ENCODE measurements around the gene TNP1. TPM values are rescaled to one million over a fixed set of nuclear protein-coding genes. Genes with fewer than 3 reads are reported as not detected.

The TNP1 gene
- polyA plus RNA-seq, 3 donors = not detected

GRCh38 chr2:216901273-216901672 is 41.4 kb upstream of the TNP1 start:
- Mint-ChIP-seq H3K9me3 (peaks cover 5 to 19% (median 13%) of the 10 kb centered on the region in 7 donors), H3K4me1 (no peaks in the 10 kb centered on the region), H3K27me3 (ENCODE audit: low read depth in 3 of 3) (peaks cover 0 to 5% (median 3%) of the 10 kb centered on the region in 3 donors), H3K27ac (no peak overlapping the region), H3K36me3 (no peaks in the 10 kb centered on the region), H3K4me3 (no peak overlapping the region)
- Histone ChIP-seq H3K27me3 (ENCODE audit: control insufficient read depth in 2 of 2, insufficient read depth in 2 of 2, low read length in 2 of 2) (peaks cover 0 to 3% of the 10 kb centered on the region in 2 donors), H4K20me1 (ENCODE audit: insufficient read depth, low read length) (no peaks in the 10 kb centered on the region), H3K4me3 (replicated peaks in 1 of 3; ENCODE audit: low read depth in 2 of 3, low read length in 3 of 3) (no peak overlapping the region), H3K4me2 (replicated peaks; ENCODE audit: extremely low read depth, low read length, poor library complexity, severe bottlenecking) (no peak overlapping the region), H2AFZ (ENCODE audit: insufficient read depth, low read depth, low read length, poor library complexity, severe bottlenecking) (no peak overlapping the region), H3K36me3 (replicated peaks in 1 of 2; ENCODE audit: control insufficient read depth in 1 of 2, insufficient read depth in 2 of 2, low read length in 2 of 2) (no peaks in the 10 kb centered on the region), H3K79me2 (ENCODE audit: insufficient read depth, low read length) (no peaks in the 10 kb centered on the region), H3K9ac (ENCODE audit: insufficient read depth, low read length, poor library complexity, severe bottlenecking) (no peak overlapping the region), H3K27ac (ENCODE audit: low read depth in 1 of 2, low read length in 2 of 2) (no peak overlapping the region), H3K4me1 (ENCODE audit: control insufficient read depth in 1 of 2, insufficient read depth in 2 of 2, low read length in 2 of 2) (no peaks in the 10 kb centered on the region), H3K9me3 (replicated peaks in 1 of 2; ENCODE audit: control insufficient read depth in 1 of 2, insufficient read depth in 1 of 2, low read length in 2 of 2) (peaks cover 12 to 13% of the 10 kb centered on the region in 2 donors)
- intact Hi-C loops (cut with micrococcal nuclease) = no loop called here
- WGBS (ENCODE audit: insufficient coverage) = 82% methylated on average over 2 of the region's 2 CpGs
- DNase-seq = no peak
- TF ChIP-seq CTCF (IDR thresholded peaks at IDR 0.05) = no peak

- Histone ChIP-seq H3K79me2 (ENCODE audit: insufficient read depth, low read length) (no peaks in the 10 kb centered on the region), H4K20me1 (ENCODE audit: insufficient read depth, low read length) (no peaks in the 10 kb centered on the region), H2AFZ (ENCODE audit: insufficient read depth, low read depth, low read length, poor library complexity, severe bottlenecking) (no peak overlapping the region), H3K4me2 (replicated peaks; ENCODE audit: extremely low read depth, low read length, poor library complexity, severe bottlenecking) (no peak overlapping the region), H3K27me3 (ENCODE audit: control insufficient read depth in 2 of 2, insufficient read depth in 2 of 2, low read length in 2 of 2) (peaks cover 0 to 3% of the 10 kb centered on the region in 2 donors), H3K9ac (ENCODE audit: insufficient read depth, low read length, poor library complexity, severe bottlenecking) (no peak overlapping the region), H3K36me3 (replicated peaks in 1 of 2; ENCODE audit: control insufficient read depth in 1 of 2, insufficient read depth in 2 of 2, low read length in 2 of 2) (no peaks in the 10 kb centered on the region), H3K27ac (ENCODE audit: low read depth in 1 of 2, low read length in 2 of 2) (no peak overlapping the region), H3K9me3 (replicated peaks in 1 of 2; ENCODE audit: control insufficient read depth in 1 of 2, insufficient read depth in 1 of 2, low read length in 2 of 2) (peaks cover 12 to 13% of the 10 kb centered on the region in 2 donors), H3K4me1 (ENCODE audit: control insufficient read depth in 1 of 2, insufficient read depth in 2 of 2, low read length in 2 of 2) (no peaks in the 10 kb centered on the region), H3K4me3 (replicated peaks in 1 of 3; ENCODE audit: low read depth in 2 of 3, low read length in 3 of 3) (no peak overlapping the region)
- Mint-ChIP-seq H3K9me3 (peaks cover 8 to 19% (median 13%) of the 10 kb centered on the region in 7 donors), H3K27me3 (ENCODE audit: low read depth in 3 of 3) (peaks cover 0 to 8% (median 3%) of the 10 kb centered on the region in 3 donors), H3K4me3 (no peak overlapping the region), H3K4me1 (no peaks in the 10 kb centered on the region), H3K36me3 (no peaks in the 10 kb centered on the region), H3K27ac (no peak overlapping the region)
- intact Hi-C loops (cut with micrococcal nuclease) = no loop called here
- TF ChIP-seq CTCF (IDR thresholded peaks at IDR 0.05) = no peak
- no peak for DNase-seq
Measured at GRCh38 chr2:216900406-216900805, 40.5 kb upstream of the TNP1 start.

Data from CD14-positive monocyte (primary cell).